HEK293 (cell line): ENCODE measurements around the gene ADAMTSL4.

Source experiments
- GLI4 ChIP-seq: fragments of 450-650 bp; formaldehyde crosslinking; IDR thresholded peaks from 2 replicates; pipeline ENCODE4 v1.5.1; 2016; ENCODE audit warnings: missing biosample characterization, missing genetic modification characterization
- RBAK ChIP-seq: fragments of 450-650 bp; formaldehyde crosslinking; IDR thresholded peaks from 2 replicates; pipeline ENCODE4 v1.5.1; 2016; ENCODE audit warnings: missing biosample characterization, missing genetic modification characterization
- REST ChIP-seq: fragments of 450-650 bp; formaldehyde crosslinking; IDR thresholded peaks from 2 replicates; pipeline ENCODE4 v1.5.1; 2016; ENCODE audit warnings: missing biosample characterization, missing genetic modification characterization
- SALL2 ChIP-seq: fragments of 450-650 bp; formaldehyde crosslinking; IDR thresholded peaks from 2 replicates; pipeline ENCODE4 v1.5.0; 2017; ENCODE audit warnings: missing biosample characterization, mild to moderate bottlenecking, missing genetic modification characterization, borderline replicate concordance
- ZBTB10 ChIP-seq: fragments of 450-650 bp; formaldehyde crosslinking; IDR thresholded peaks from 2 replicates; pipeline ENCODE4 v1.5.1; 2016; ENCODE audit warnings: missing biosample characterization, missing genetic modification characterization
- ZBTB20 ChIP-seq: fragments of 450-650 bp; formaldehyde crosslinking; IDR thresholded peaks from 2 replicates; pipeline ENCODE4 v1.5.1; 2016; ENCODE audit warnings: missing biosample characterization, missing genetic modification characterization
- ZBTB7A ChIP-seq: fragments of 450-650 bp; formaldehyde crosslinking; IDR thresholded peaks from 2 replicates; pipeline ENCODE4 v1.5.1; 2016; ENCODE audit warnings: low read depth, missing biosample characterization, missing genetic modification characterization
- ZEB2 ChIP-seq: fragments of 450-650 bp; formaldehyde crosslinking; IDR thresholded peaks from 2 replicates; pipeline ENCODE4 v1.5.1; 2016; ENCODE audit warnings: missing biosample characterization, missing genetic modification characterization
- ZFHX2 ChIP-seq: fragments of 450-650 bp; formaldehyde crosslinking; conservative IDR thresholded peaks from 2 replicates; pipeline ENCODE4 v1.5.1; 2016; ENCODE audit warnings: missing biosample characterization, missing genetic modification characterization
- ZFP37 ChIP-seq: fragments of 450-650 bp; formaldehyde crosslinking; IDR thresholded peaks from 2 replicates; pipeline ENCODE4 v1.5.1; 2016; ENCODE audit warnings: missing biosample characterization, missing genetic modification characterization
- ZNF133 ChIP-seq: fragments of 450-650 bp; formaldehyde crosslinking; IDR thresholded peaks from 2 replicates; pipeline ENCODE4 v1.5.1; 2016; ENCODE audit warnings: missing biosample characterization, missing genetic modification characterization
- ZNF19 ChIP-seq: fragments of 450-650 bp; formaldehyde crosslinking; IDR thresholded peaks from 2 replicates; pipeline ENCODE4; 2016; ENCODE audit warnings: missing biosample characterization, missing genetic modification characterization, low read depth
- ZNF239 ChIP-seq: fragments of 450-650 bp; formaldehyde crosslinking; IDR thresholded peaks from 2 replicates; pipeline ENCODE4 v1.5.1; 2016; ENCODE audit warnings: missing biosample characterization, missing genetic modification characterization
- ZNF354C ChIP-seq: fragments of 450-650 bp; formaldehyde crosslinking; IDR thresholded peaks from 2 replicates; pipeline ENCODE4 v1.5.1; 2016; ENCODE audit warnings: missing biosample characterization, missing genetic modification characterization, low read depth, borderline replicate concordance
- ZNF404 ChIP-seq: fragments of 450-650 bp; formaldehyde crosslinking; IDR thresholded peaks from 2 replicates; pipeline ENCODE4 v1.5.1; 2017; ENCODE audit warnings: missing biosample characterization, missing genetic modification characterization
- ZNF423 ChIP-seq: fragments of 450-650 bp; formaldehyde crosslinking; IDR thresholded peaks from 2 replicates; pipeline ENCODE4 v1.5.1; 2016; ENCODE audit warnings: missing biosample characterization, missing genetic modification characterization
- ZNF48 ChIP-seq: fragments of 450-650 bp; formaldehyde crosslinking; IDR thresholded peaks from 2 replicates; pipeline ENCODE4 v1.5.1; 2016; ENCODE audit warnings: missing biosample characterization, missing genetic modification characterization
- ZNF501 ChIP-seq: fragments of 450-650 bp; formaldehyde crosslinking; IDR thresholded peaks from 2 replicates; pipeline ENCODE4 v1.5.1; 2016; ENCODE audit warnings: missing biosample characterization, missing genetic modification characterization
- ZNF623 ChIP-seq: fragments of 450-650 bp; formaldehyde crosslinking; IDR thresholded peaks from 2 replicates; pipeline ENCODE4 v1.5.1; 2016; ENCODE audit warnings: missing biosample characterization, missing genetic modification characterization
- ZNF639 ChIP-seq: fragments of 450-650 bp; formaldehyde crosslinking; IDR thresholded peaks from 2 replicates; pipeline ENCODE4 v1.5.1; 2016; ENCODE audit warnings: missing biosample characterization, missing genetic modification characterization
- ZNF654 ChIP-seq: fragments of 450-650 bp; formaldehyde crosslinking; IDR thresholded peaks from 2 replicates; pipeline ENCODE4 v1.5.1; 2016; ENCODE audit warnings: low read depth, missing biosample characterization, missing genetic modification characterization
- ZNF670 ChIP-seq: fragments of 450-650 bp; formaldehyde crosslinking; IDR thresholded peaks from 2 replicates; pipeline ENCODE4 v1.5.1; 2016; ENCODE audit warnings: missing biosample characterization, missing genetic modification characterization, low read depth
- ZNF777 ChIP-seq: fragments of 450-650 bp; formaldehyde crosslinking; IDR thresholded peaks from 2 replicates; pipeline ENCODE4 v1.5.1; 2017; ENCODE audit warnings: missing biosample characterization, missing genetic modification characterization, borderline replicate concordance
- ZNF843 ChIP-seq: fragments of 450-650 bp; formaldehyde crosslinking; IDR thresholded peaks from 2 replicates; pipeline ENCODE4 v1.5.1; 2016; ENCODE audit warnings: missing biosample characterization, missing genetic modification characterization
- ZSCAN18 ChIP-seq: fragments of 450-650 bp; formaldehyde crosslinking; IDR thresholded peaks from 2 replicates; pipeline ENCODE4 v1.5.1; 2016; ENCODE audit warnings: missing biosample characterization, missing genetic modification characterization
- ZXDB ChIP-seq: fragments of 450-650 bp; formaldehyde crosslinking; IDR thresholded peaks from 2 replicates; pipeline ENCODE4 v1.5.1; 2016; ENCODE audit warnings: missing biosample characterization, missing genetic modification characterization
- TF ChIP-seq, protein P1 (sequence below): fragments of 450-650 bp; formaldehyde crosslinking; IDR thresholded peaks from 2 replicates; pipeline ENCODE4 v1.5.1; 2016; ENCODE audit warnings: missing biosample characterization, missing genetic modification characterization
- TF ChIP-seq, protein P2 (sequence below): fragments of 450-650 bp; formaldehyde crosslinking; IDR thresholded peaks from 2 replicates; pipeline ENCODE4; 2016; ENCODE audit warnings: missing biosample characterization, missing genetic modification characterization

Gene ADAMTSL4

DNA sequence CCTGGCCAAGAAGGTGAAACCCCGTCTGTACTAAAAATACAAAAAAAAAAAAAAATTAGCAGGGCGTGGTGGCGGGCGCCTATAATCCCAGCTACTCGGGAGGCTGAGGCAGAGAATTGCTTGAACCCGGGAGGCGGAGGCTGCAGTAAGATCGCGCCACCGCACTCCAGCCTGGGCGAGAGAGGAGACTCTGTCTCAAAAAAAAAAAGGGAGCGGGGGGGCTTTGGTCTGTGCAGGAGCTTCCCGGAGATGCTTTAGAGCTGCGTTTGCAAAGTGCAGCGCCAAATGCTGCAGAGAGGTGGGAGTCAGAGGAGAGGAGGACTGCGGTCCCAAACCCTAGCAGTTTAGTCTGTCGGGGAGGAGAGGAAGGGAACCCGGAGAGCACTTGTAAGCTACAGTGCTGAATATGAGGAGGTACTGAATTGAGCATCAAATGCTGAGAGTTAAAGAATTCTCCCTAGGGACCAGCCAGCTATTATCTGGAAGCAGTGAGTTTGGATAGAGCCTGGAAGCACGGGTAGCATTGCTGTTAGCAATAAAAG is 33.1 kb upstream of the ADAMTSL4 start (continued):
- 0 out of 2 replicates have a peak, but pooled peaks have one; percentile 0 for TF ChIP-seq ZBTB10 (tag by site-specific recombination)
- no peak for TF ChIP-seq ZNF404
- TF ChIP-seq ZNF423 (tag by site-specific recombination) = 0 out of 2 replicates have a peak, but pooled peaks have one; percentile 3
- no peak for TF ChIP-seq ZSCAN18 (tag by site-specific recombination)
- no peak for TF ChIP-seq ZNF48 (tag by site-specific recombination)
- TF ChIP-seq ZFP37 (tag by site-specific recombination) = peak; percentile 54; the same call in 1 of the 2 replicates
- TF ChIP-seq REST (tag by site-specific recombination) = 0 out of 2 replicates have a peak, but pooled peaks have one; percentile 28
- TF ChIP-seq ZNF239 (tag by site-specific recombination) = no peak
- no peak; the same call in 1 of the 2 replicates for TF ChIP-seq ZNF639
- no peak for TF ChIP-seq ZNF354C
- TF ChIP-seq, protein P1, sequence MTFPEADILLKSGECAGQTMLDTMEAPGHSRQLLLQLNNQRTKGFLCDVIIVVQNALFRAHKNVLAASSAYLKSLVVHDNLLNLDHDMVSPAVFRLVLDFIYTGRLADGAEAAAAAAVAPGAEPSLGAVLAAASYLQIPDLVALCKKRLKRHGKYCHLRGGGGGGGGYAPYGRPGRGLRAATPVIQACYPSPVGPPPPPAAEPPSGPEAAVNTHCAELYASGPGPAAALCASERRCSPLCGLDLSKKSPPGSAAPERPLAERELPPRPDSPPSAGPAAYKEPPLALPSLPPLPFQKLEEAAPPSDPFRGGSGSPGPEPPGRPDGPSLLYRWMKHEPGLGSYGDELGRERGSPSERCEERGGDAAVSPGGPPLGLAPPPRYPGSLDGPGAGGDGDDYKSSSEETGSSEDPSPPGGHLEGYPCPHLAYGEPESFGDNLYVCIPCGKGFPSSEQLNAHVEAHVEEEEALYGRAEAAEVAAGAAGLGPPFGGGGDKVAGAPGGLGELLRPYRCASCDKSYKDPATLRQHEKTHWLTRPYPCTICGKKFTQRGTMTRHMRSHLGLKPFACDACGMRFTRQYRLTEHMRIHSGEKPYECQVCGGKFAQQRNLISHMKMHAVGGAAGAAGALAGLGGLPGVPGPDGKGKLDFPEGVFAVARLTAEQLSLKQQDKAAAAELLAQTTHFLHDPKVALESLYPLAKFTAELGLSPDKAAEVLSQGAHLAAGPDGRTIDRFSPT (tag by site-specific recombination) = no peak
- TF ChIP-seq ZXDB (tag by site-specific recombination) = no peak; the same call in 1 of the 2 replicates
- no peak for TF ChIP-seq ZNF670 (tag by site-specific recombination)
- no peak for TF ChIP-seq ZNF19 (tag by site-specific recombination)
- TF ChIP-seq ZEB2 (tag by site-specific recombination) = no peak
- TF ChIP-seq ZNF843 (tag by site-specific recombination) = 0 out of 2 replicates have a peak, but pooled peaks have one; percentile 38
- no peak for TF ChIP-seq GLI4 (tag by site-specific recombination)
- peak; percentile 30; the same call in 1 of the 2 replicates for TF ChIP-seq ZNF501 (tag by site-specific recombination)
- TF ChIP-seq ZBTB7A (tag by site-specific recombination) = no peak
- TF ChIP-seq SALL2 = no peak
- TF ChIP-seq ZNF623 = peak; percentile 35; the same call in 1 of the 2 replicates
- TF ChIP-seq ZNF654 (tag by site-specific recombination) = no peak
- no peak; the same call in none of the 2 replicates for TF ChIP-seq ZFHX2 (tag by site-specific recombination)
- TF ChIP-seq ZNF133 (tag by site-specific recombination) = no peak
- no peak for TF ChIP-seq ZNF777 (tag by site-specific recombination)
- TF ChIP-seq RBAK (tag by site-specific recombination) = no peak
- TF ChIP-seq, protein P2, sequence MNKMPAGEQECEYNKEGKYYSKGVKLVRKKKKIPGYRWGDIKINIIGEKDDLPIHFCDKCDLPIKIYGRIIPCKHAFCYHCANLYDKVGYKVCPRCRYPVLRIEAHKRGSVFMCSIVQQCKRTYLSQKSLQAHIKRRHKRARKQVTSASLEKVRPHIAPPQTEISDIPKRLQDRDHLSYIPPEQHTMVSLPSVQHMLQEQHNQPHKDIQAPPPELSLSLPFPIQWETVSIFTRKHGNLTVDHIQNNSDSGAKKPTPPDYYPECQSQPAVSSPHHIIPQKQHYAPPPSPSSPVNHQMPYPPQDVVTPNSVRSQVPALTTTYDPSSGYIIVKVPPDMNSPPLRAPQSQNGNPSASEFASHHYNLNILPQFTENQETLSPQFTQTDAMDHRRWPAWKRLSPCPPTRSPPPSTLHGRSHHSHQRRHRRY = no peak
- peak; percentile 8; the same call in 1 of the 2 replicates for TF ChIP-seq ZBTB20 (tag by site-specific recombination)
